MCF 10A (cell line): Measurements from ENCODE around the gene NLRC4. TPM values are rescaled to one million over a fixed set of nuclear protein-coding genes. Genes with fewer than 3 reads are reported as not detected.

Experiments used
- BruUV-seq: library from RNA; stranded (reverse); fragments of 400-500 nt; replicated peaks from 2 replicates; lab custom pipeline; 2021; lab: Mats Ljungman, UMichigan
- CTCF ChIA-PET: fragments of 300-600 bp; sonication (Branson Sonifier 250); formaldehyde crosslinking; extraction: SDS; loops from one replicate; lab custom pipeline; 2021; ENCODE audit warnings: antibody characterized with exemption, inconsistent platforms; lab: Yijun Ruan, JAX
- POLR2A ChIA-PET: fragments of 300-600, 350-650 bp; sonication (Branson Sonifier 250); formaldehyde crosslinking; extraction: SDS; loops from one replicate; lab custom pipeline; 2020; ENCODE audit warnings: antibody characterized with exemption, inconsistent platforms; lab: Yijun Ruan, JAX
- DNase-seq: peaks from one replicate; pipeline ENCODE4 v3.0.0-alpha.2; 2018; ENCODE audit not compliant: unreplicated experiment
- H3K27ac Mint-ChIP-seq: one replicate; pipeline ENCODE4 v1.8.0; 2022; ENCODE audit warnings: mild to moderate bottlenecking, low read depth, mixed read lengths; ENCODE audit not compliant: unreplicated experiment
- H3K27me3 Mint-ChIP-seq: one replicate; pipeline ENCODE4 v1.8.0; 2022; ENCODE audit warnings: mixed read lengths; ENCODE audit not compliant: insufficient read depth, unreplicated experiment
- H3K36me3 Mint-ChIP-seq: one replicate; pipeline ENCODE4 v1.8.0; 2022; ENCODE audit warnings: mild to moderate bottlenecking, moderate library complexity, mixed read lengths; ENCODE audit not compliant: insufficient read depth, unreplicated experiment
- H3K4me1 Mint-ChIP-seq: one replicate; pipeline ENCODE4 v1.8.0; 2022; ENCODE audit warnings: mixed read lengths; ENCODE audit not compliant: insufficient read depth, unreplicated experiment
- H3K4me3 Mint-ChIP-seq: one replicate; pipeline ENCODE4 v1.8.0; 2022; ENCODE audit warnings: mild to moderate bottlenecking, moderate library complexity, mixed read lengths; ENCODE audit not compliant: unreplicated experiment
- H3K9me3 Mint-ChIP-seq: one replicate; pipeline ENCODE4 v1.8.0; 2022; ENCODE audit warnings: mixed read lengths; ENCODE audit not compliant: unreplicated experiment
- CTCF ChIP-seq: fragments of 200-600 bp; IDR thresholded peaks from one replicate; pipeline ENCODE4 v1.8.0; 2022; ENCODE audit warnings: antibody characterized with exemption, mild to moderate bottlenecking; ENCODE audit not compliant: unreplicated experiment
- intact Hi-C: fragments of 100-400 bp; cut with micrococcal nuclease; formaldehyde crosslinking; loops from 2 replicates; pipeline ENCODE4 v1.14.1; 2022
- total RNA-seq: library from RNA; stranded (reverse); gene quantifications from 2 replicates; pipeline ENCODE4 v1.2.3, GENCODE V29; 2022

The NLRC4 gene
- total RNA-seq, 1 experiment from 2014 or later = 0.12 TPM

DNA sequence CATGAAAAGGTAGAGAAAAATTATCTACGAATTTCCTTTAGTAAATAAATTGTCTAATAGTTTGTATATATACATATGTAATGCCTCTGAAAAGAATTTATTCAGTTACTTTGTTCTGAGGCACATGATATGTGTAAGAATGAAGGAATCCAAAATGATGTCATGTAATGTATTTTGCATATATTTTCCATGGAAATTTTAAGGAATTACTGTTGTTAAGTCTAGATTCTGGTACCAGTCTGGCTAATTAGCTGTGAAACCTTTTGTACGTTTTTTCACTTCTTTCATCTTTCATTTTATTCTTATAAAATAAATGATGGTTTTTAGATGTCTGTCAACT is 25.3 kb upstream of the NLRC4 start:
- no peak for DNase-seq
- Mint-ChIP-seq H3K9me3 (no peaks in the 10 kb centered on the region), H3K36me3 (peaks cover 45% of the 10 kb centered on the region), H3K27ac (peak overlapping the region; percentile 54), H3K4me3 (no peak overlapping the region), H3K27me3 (no peaks in the 10 kb centered on the region), H3K4me1 (peaks cover 14% of the 10 kb centered on the region)
- intact Hi-C loops = no loop called here
- BruUV-seq = no TSS peak
- ChIA-PET CTCF (interaction anchor here (0.6 to 0.9 kb wide), 2 partner anchors 8 to 46 kb away, joined by 3 to 4 read pairs; no protein-coding TSS in a partner anchor), POLR2A (interaction anchor here (1.0 to 2.8 kb wide), 4 partner anchors 8 to 58 kb away, joined by 3 to 23 read pairs (median 5); no protein-coding TSS in a partner anchor)
- no peak for TF ChIP-seq CTCF

GRCh38 chr2:32289165-32289999 is 24.7 kb upstream of the NLRC4 start:
- Mint-ChIP-seq H3K9me3 (no peaks in the 10 kb centered on the region), H3K4me1 (peaks cover 20% of the 10 kb centered on the region), H3K36me3 (peaks cover 43% of the 10 kb centered on the region), H3K27ac (peak overlapping the region; percentile 54), H3K4me3 (peak overlapping the region; percentile 14), H3K27me3 (no peaks in the 10 kb centered on the region)
- TF ChIP-seq CTCF = no peak
- ChIA-PET POLR2A (interaction anchor here (0.9 to 2.8 kb wide), 3 partner anchors 10 to 25 kb away, joined by 3 to 23 read pairs (median 5); no protein-coding TSS in a partner anchor), CTCF (no interaction called here)
- TSS peak; percentile 80 for BruUV-seq
- peak; percentile 85 for DNase-seq
- intact Hi-C loops = no loop called here

GRCh38 chr2:32284321-32284720 is 19.6 kb upstream of the NLRC4 start:
- CTCF ChIA-PET = no interaction called here
- peaks cover 60% of the 10 kb centered on the region for H3K36me3 Mint-ChIP-seq
- H3K4me1 Mint-ChIP-seq = peaks cover 30% of the 10 kb centered on the region
- H3K27me3 Mint-ChIP-seq = no peaks in the 10 kb centered on the region
- no TSS peak for BruUV-seq
- POLR2A ChIA-PET = no interaction called here
- H3K9me3 Mint-ChIP-seq = peaks cover 7% of the 10 kb centered on the region
- DNase-seq = peak; percentile 36
- intact Hi-C loops = no loop called here
- TF ChIP-seq CTCF = no peak
- H3K4me3 Mint-ChIP-seq = peak overlapping the region; percentile 36
- peak overlapping the region; percentile 44 for H3K27ac Mint-ChIP-seq

- Mint-ChIP-seq H3K9me3 (peaks cover 7% of the 10 kb centered on the region), H3K4me1 (peaks cover 6% of the 10 kb centered on the region), H3K4me3 (peak overlapping the region; percentile 89), H3K27ac (peak overlapping the region; percentile 99), H3K36me3 (peaks cover 39% of the 10 kb centered on the region), H3K27me3 (no peaks in the 10 kb centered on the region)
- ChIA-PET POLR2A (interaction anchor here (0.6 to 2.3 kb wide), 9 partner anchors 9 to 112 kb away, joined by 3 to 23 read pairs (median 7); partner anchors contain the start of gene SLC30A6), CTCF (no interaction called here)
- TSS peak; percentile 40 for BruUV-seq
- DNase-seq = peak; percentile 1
- no peak for TF ChIP-seq CTCF
- intact Hi-C loops = no loop called here
Observed at GRCh38 chr2:32278478-32278853, 13.8 kb upstream of the NLRC4 start.
